GM21360 (cell line): ENCODE results near the gene TRAF3IP1.

Source experiments
- ATAC-seq: cut with Tn5 transposase; IDR thresholded peaks from one replicate; pipeline ENCODE4 v1.9.1; 2021; ENCODE audit warnings: mild to moderate bottlenecking, moderate library complexity; ENCODE audit not compliant: unreplicated experiment

The TRAF3IP1 gene

GRCh38 chr2:238287737-238288649 lies 32.3 kb upstream of the TRAF3IP1 start, which contains the start of gene PER2:
Gene PER2, minus strand, starts transcription at chr2:238288610. Its CDS starts 10,674 bp downstream, at chr2:238277936.
- peak; percentile 24 for ATAC-seq

- ATAC-seq = peak; percentile 83
Observed at GRCh38 chr2:238288650-238289573, 31.4 kb upstream of the TRAF3IP1 start.

GRCh38 chr2:238289574-238289973 lies 30.7 kb upstream of the TRAF3IP1 start:
- ATAC-seq = no peak

GRCh38 chr2:238290091-238290509 lies 30.2 kb upstream of the TRAF3IP1 start:
- ATAC-seq = no peak

- ATAC-seq = no peak
Observed at GRCh38 chr2:238290715-238291549, 29.4 kb upstream of the TRAF3IP1 start.

- ATAC-seq = no peak
Observed at GRCh38 chr2:238291550-238292281, 28.6 kb upstream of the TRAF3IP1 start.

- ATAC-seq = no peak
Observed at GRCh38 chr2:238294046-238294392, 26.3 kb upstream of the TRAF3IP1 start.

- ATAC-seq = no peak
Observed at GRCh38 chr2:238294393-238295143, 25.8 kb upstream of the TRAF3IP1 start.

GRCh38 chr2:238295144-238296112 lies 24.9 kb upstream of the TRAF3IP1 start:
- ATAC-seq = no peak

GRCh38 chr2:238296638-238297457 lies 23.5 kb upstream of the TRAF3IP1 start:
- no peak for ATAC-seq

GRCh38 chr2:238299803-238300202 lies 20.5 kb upstream of the TRAF3IP1 start:
- ATAC-seq = no peak

GRCh38 chr2:238302087-238302486 lies 18.2 kb upstream of the TRAF3IP1 start:
- no peak for ATAC-seq

GRCh38 chr2:238302751-238303150 lies 17.6 kb upstream of the TRAF3IP1 start:
- no peak for ATAC-seq

GRCh38 chr2:238304116-238304515 lies 16.2 kb upstream of the TRAF3IP1 start:
- ATAC-seq = no peak

- ATAC-seq = no peak
Observed at GRCh38 chr2:238305092-238305862, 15.0 kb upstream of the TRAF3IP1 start.

- ATAC-seq = no peak
Observed at GRCh38 chr2:238305965-238306671, 14.2 kb upstream of the TRAF3IP1 start.
